ENCODE measurements around the gene CPE. TPM values are rescaled to one million over a fixed set of nuclear protein-coding genes. Genes with fewer than 3 reads are reported as not detected.

CPE gene
- total RNA-seq, 4 donors from 2014 or later = 25.2 to 66.2 (median 41.9) TPM

- H3K4me3 ChIP-seq (ENCODE audit: low read depth, poor library complexity, severe bottlenecking) = no peak overlapping the region
- no peak for DNase-seq (ENCODE audit: low spot score in 2 of 2)
- intact Hi-C loops (cut with DNase I; ENCODE audit: low total_unique reads) = no loop called here
- no peak for TF ChIP-seq POLR2A (IDR thresholded peaks at IDR 0.05)
- TF ChIP-seq, protein P1, sequence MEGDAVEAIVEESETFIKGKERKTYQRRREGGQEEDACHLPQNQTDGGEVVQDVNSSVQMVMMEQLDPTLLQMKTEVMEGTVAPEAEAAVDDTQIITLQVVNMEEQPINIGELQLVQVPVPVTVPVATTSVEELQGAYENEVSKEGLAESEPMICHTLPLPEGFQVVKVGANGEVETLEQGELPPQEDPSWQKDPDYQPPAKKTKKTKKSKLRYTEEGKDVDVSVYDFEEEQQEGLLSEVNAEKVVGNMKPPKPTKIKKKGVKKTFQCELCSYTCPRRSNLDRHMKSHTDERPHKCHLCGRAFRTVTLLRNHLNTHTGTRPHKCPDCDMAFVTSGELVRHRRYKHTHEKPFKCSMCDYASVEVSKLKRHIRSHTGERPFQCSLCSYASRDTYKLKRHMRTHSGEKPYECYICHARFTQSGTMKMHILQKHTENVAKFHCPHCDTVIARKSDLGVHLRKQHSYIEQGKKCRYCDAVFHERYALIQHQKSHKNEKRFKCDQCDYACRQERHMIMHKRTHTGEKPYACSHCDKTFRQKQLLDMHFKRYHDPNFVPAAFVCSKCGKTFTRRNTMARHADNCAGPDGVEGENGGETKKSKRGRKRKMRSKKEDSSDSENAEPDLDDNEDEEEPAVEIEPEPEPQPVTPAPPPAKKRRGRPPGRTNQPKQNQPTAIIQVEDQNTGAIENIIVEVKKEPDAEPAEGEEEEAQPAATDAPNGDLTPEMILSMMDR (IDR thresholded peaks at IDR 0.05) = no peak
Observed at GRCh38 chr4:165458471-165458870, 79.7 kb downstream of the CPE start.

GRCh38 chr4:165461159-165461821 is 82.5 kb downstream of the CPE start:
- H3K4me3 ChIP-seq (ENCODE audit: low read depth, poor library complexity, severe bottlenecking) = no peak overlapping the region
- intact Hi-C loops (cut with DNase I; ENCODE audit: low total_unique reads) = no loop called here
- TF ChIP-seq, protein P1 (IDR thresholded peaks at IDR 0.05) = no peak
- DNase-seq (ENCODE audit: low spot score in 2 of 2) = no peak
- WGBS, 2 donors = 42 to 57% methylated on average over 8 of the region's 8 CpGs

DNA sequence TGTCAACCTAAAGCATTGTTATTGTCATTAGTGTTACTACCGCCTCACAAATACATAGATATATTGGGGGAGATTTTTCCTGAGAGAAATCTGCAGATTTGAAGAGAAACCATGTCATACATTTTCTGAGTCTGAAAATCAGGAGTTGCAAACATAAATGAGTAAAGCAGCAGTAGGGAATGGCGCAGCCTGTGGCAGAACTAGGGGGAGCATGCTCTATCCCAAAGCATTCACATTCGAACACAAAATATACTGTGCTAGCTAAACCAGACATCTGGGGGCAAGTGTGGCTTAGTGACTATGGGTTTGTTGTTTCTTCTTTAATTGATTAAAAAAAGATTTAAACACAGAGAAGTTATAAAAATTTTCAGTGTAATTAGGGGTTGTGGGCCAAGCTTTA is 83.2 kb downstream of the CPE start:
- no peak overlapping the region for H3K4me3 ChIP-seq (ENCODE audit: low read depth, poor library complexity, severe bottlenecking)
- no peak for DNase-seq (ENCODE audit: low spot score in 2 of 2)
- 80 to 86% methylated on average over 3 of the region's 3 CpGs for WGBS, 2 donors
- TF ChIP-seq, protein P1 (IDR thresholded peaks at IDR 0.05) = no peak
- TF ChIP-seq POLR2A (IDR thresholded peaks at IDR 0.05) = no peak
- intact Hi-C loops (cut with DNase I; ENCODE audit: low total_unique reads) = no loop called here

- WGBS, 2 donors = 55 to 69% methylated on average over 7 of the region's 7 CpGs
- intact Hi-C loops (cut with DNase I; ENCODE audit: low total_unique reads) = no loop called here
Observed at GRCh38 chr4:165464376-165464775, 85.6 kb downstream of the CPE start.

DNA sequence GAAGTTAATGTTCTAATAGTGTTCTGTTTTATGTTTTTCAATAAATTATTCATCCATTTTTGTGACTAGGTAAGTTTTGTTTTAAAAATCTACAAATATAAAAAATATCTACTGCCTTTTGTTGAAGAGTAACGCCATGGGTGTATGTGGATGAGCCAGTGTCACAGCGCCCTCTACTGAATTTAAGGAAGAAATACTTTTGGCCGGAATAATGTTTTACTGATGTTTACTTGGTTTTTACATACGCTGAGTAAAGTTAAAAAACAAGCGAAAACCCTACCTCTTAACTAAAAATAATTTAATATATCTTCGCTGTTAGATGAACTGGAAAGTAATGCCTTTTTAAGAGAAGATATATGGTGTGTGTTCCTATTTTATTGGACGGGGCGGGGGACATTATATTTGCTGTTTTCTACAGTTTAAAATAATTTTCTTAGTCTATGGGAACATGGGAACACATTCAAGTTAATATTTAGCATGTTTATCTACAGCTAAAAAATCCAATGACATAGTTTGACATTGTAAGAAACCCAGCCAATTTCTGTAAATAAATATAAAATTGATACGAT is 86.1 kb downstream of the CPE start:
- no peak for DNase-seq (ENCODE audit: low spot score in 2 of 2)
- 25 to 27% methylated on average over 9 of the region's 9 CpGs for WGBS, 2 donors
- H3K4me3 ChIP-seq (ENCODE audit: low read depth, poor library complexity, severe bottlenecking) = no peak overlapping the region
- TF ChIP-seq, protein P1 (IDR thresholded peaks at IDR 0.05) = peak in 2 of 3 donors; percentile 29 to 57
- TF ChIP-seq POLR2A (IDR thresholded peaks at IDR 0.05) = no peak
- intact Hi-C loops (cut with DNase I; ENCODE audit: low total_unique reads) = loop anchor here (5.0 kb wide), 1 partner anchor 333 kb away; no protein-coding TSS in a partner anchor

More at GRCh38 chr4:165464376-165464775, 85.6 kb downstream of the CPE start:
- no peak for DNase-seq (ENCODE audit: low spot score in 2 of 2)
- H3K4me3 ChIP-seq (ENCODE audit: low read depth, poor library complexity, severe bottlenecking) = no peak overlapping the region
- no peak for TF ChIP-seq POLR2A (IDR thresholded peaks at IDR 0.05)
- TF ChIP-seq, protein P1 (IDR thresholded peaks at IDR 0.05) = no peak

All from lower leg skin (tissue), 4 donors.